ES-I3 (cell line): Measurements from ENCODE around the gene CD164L2.

ENCODE experiments used
- H3K36me3 ChIP-seq: 2 replicates; pipeline ENCODE4 v1.6.1; 2013; ENCODE audit warnings: mild to moderate bottlenecking, low read length, control low read depth, moderate library complexity; ENCODE audit not compliant: insufficient read depth
- H3K4me1 ChIP-seq: 2 replicates; pipeline ENCODE4 v1.6.1; 2013; ENCODE audit warnings: mild to moderate bottlenecking, control low read depth, low read length; ENCODE audit not compliant: insufficient read depth
- H3K9ac ChIP-seq: 2 replicates; pipeline ENCODE4 v1.6.1; 2013; ENCODE audit warnings: low read depth, mild to moderate bottlenecking, low read length, moderate library complexity
- H3K9me3 ChIP-seq: 2 replicates; pipeline ENCODE4 v1.6.1; 2013; ENCODE audit warnings: mild to moderate bottlenecking, low read length, moderate library complexity; ENCODE audit not compliant: control insufficient read depth, insufficient read depth

Gene CD164L2

DNA sequence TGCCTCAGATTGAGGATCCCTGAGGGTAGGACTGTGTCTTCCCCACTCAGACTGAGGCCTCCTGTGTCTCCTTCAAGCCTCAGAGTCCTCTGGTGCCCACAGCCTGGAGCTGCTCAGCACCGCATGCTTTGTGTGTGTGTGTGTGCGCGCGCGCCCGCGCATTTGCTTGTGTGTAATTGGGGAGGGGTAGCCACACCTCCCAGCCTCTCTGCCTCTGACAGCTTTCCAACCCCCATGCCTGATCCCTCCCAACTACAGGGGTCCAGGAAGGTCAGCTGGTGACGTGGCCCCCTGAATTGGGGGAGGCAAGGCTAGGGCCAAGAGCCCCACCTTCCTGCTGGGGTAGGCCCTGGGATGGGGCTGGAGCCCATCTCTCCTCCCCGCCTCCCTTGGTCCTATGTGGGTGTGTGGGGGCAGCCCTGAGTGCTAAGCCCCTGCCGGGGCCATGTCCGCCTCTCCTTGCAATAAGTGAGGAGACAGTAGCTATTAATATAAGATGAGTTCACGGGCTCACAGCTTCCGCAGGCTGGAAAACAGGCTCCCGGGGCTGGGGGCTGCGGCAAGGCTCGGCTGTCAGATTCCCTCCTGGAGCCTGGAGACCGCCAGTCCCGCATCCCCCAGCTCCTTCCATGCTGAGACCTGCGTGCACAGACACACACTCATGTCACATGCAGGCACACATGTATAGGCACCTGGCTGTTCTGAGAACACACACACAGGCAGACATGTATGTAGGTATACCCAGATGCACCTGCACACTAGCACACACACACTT is 16.3 kb upstream of the CD164L2 start:
- H3K9me3 ChIP-seq, result no peaks in the 10 kb centered on the region
- peaks cover 45% of the 10 kb centered on the region for H3K4me1 ChIP-seq
- H3K36me3 ChIP-seq, result no peaks in the 10 kb centered on the region
- no peak overlapping the region for H3K9ac ChIP-seq

DNA sequence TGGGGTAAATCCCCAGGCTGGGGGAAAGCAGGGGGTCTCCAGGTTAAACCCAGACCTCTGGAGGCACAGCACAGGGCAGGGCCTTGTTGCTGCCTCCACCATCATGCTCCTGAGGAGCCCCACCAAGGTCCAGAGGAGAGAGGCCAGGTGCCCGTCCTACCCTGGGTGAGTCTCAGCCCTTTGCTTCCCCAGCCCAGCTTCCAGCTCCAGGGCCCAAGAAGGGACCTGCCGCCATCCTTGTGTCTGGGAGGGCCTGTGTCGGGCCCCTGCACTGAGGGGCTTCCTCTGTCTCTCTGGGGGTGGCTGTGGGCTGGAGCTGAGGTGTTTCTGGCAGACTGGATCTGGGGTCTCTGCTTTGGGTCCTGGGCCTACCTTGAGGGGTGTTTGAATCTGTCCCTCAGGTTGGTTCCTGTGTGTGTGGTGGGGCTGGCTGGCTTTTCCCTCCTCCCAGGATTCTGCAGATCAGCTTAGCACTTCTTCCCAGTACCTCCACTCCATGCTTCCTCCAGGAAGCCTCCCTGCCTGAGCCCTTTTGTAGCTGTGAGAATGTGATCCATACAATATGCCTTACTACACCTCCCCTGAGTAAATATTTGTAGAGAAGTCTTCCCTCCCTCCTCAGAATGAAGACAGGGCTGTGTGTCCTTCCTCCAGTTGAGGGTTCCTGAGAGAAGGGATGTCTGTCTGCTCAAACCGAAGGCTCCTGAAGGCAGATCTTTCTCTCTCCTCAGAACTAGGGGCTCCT is 15.4 kb upstream of the CD164L2 start:
- no peak overlapping the region for H3K9ac ChIP-seq
- H3K9me3 ChIP-seq, result no peaks in the 10 kb centered on the region
- no peaks in the 10 kb centered on the region for H3K36me3 ChIP-seq

DNA sequence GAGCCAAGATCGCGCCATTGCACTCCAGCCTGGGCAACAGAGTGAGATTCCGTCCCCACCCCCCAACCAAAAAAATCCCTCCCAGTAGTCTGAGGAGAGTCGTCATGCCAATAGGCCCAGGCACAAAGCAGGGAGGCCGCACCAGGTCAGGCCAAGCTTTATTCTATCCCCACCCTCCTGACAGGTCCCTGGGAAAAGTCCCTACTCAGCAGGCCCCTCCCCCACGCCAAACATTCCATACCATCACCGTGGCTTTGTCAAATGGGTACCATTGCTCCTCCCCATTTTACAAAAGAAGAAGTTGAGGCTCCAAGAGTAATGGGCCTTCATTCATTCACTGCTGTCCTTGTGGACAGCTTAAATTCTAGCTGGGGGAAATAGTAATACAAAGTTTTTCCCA is 14.6 kb upstream of the CD164L2 start:
- Histone ChIP-seq H3K9me3 (no peaks in the 10 kb centered on the region), H3K4me1 (peaks cover 29% of the 10 kb centered on the region), H3K9ac (no peak overlapping the region), H3K36me3 (no peaks in the 10 kb centered on the region)

More for the DNA sequence above, 15.4 kb upstream of the CD164L2 start:
- peaks cover 36% of the 10 kb centered on the region for H3K4me1 ChIP-seq

DNA sequence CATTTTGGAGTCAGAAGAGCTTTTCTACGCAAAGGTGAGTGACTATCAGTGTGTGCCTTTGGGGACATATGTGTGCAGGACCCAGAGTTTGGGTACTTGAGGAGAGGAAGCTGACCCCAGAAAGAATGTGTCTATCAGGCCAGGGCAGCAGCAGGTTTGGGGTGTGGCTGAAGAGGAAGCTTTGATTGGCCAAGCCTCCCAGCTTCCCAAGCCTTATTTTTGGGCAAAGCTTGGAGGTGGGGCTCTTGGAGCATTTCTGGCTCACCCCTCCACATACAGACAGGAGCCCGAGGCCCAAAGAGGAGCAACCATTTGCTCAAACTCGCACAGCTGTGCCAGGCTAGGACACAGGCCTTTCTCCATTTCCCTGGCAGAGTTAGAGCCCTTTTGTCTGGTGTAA is 14.0 kb upstream of the CD164L2 start:
- Histone ChIP-seq H3K4me1 (peaks cover 25% of the 10 kb centered on the region), H3K9me3 (no peaks in the 10 kb centered on the region), H3K36me3 (no peaks in the 10 kb centered on the region), H3K9ac (no peak overlapping the region)

DNA sequence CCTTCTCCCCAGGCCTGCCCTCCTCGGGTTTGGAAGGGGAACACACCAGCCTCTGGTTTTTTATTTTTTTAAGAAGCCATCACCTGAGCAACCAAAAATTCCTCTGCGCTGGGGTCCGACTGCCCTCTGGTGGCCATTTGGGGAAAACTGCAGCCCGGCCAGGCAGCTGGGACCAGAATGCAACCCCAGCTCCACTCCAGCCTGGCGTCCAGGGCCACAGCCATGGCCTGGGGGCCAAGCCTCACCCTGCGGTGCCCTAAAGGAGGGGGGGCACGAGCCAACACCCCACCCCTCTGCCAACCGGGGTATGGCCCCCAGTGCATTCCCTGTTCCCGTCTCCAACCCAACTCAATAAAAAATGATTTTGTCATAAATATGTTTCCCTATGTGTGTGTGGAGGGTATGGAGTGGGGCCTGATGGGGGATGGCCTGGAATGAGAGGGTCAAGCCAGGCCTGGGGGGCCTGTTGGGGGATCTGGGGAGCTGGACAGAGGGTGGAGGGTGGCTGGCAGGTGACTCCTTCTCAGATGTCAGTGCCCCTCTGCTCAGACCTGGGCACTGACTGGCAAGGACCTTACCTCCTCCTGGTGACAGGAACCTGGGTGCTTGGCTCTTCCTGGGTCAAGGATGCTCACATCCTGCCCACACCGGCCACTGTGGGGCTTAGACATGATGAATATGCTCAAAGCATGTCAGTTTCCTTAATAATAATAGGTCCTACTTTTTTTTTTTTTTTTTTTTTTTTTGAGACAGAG is 12.5 kb upstream of the CD164L2 start:
- H3K9ac ChIP-seq, result no peak overlapping the region
- no peaks in the 10 kb centered on the region for H3K9me3 ChIP-seq
- no peaks in the 10 kb centered on the region for H3K36me3 ChIP-seq
- peaks cover 30% of the 10 kb centered on the region for H3K4me1 ChIP-seq

- no peaks in the 10 kb centered on the region for H3K36me3 ChIP-seq
- H3K4me1 ChIP-seq, result peaks cover 28% of the 10 kb centered on the region
- H3K9me3 ChIP-seq, result no peaks in the 10 kb centered on the region
- no peak overlapping the region for H3K9ac ChIP-seq
Observed at GRCh38 chr1:27394925-27395324, 11.8 kb upstream of the CD164L2 start.

- no peaks in the 10 kb centered on the region for H3K36me3 ChIP-seq
- H3K9ac ChIP-seq, result no peak overlapping the region
- no peaks in the 10 kb centered on the region for H3K9me3 ChIP-seq
- peaks cover 23% of the 10 kb centered on the region for H3K4me1 ChIP-seq
Observed at GRCh38 chr1:27394282-27394658, 11.1 kb upstream of the CD164L2 start.

GRCh38 chr1:27393641-27394281 is 10.6 kb upstream of the CD164L2 start:
- no peaks in the 10 kb centered on the region for H3K36me3 ChIP-seq
- peaks cover 19% of the 10 kb centered on the region for H3K4me1 ChIP-seq
- peak overlapping the region; percentile 96; the same call in 1 of the 2 replicates for H3K9ac ChIP-seq
- H3K9me3 ChIP-seq, result no peaks in the 10 kb centered on the region

DNA sequence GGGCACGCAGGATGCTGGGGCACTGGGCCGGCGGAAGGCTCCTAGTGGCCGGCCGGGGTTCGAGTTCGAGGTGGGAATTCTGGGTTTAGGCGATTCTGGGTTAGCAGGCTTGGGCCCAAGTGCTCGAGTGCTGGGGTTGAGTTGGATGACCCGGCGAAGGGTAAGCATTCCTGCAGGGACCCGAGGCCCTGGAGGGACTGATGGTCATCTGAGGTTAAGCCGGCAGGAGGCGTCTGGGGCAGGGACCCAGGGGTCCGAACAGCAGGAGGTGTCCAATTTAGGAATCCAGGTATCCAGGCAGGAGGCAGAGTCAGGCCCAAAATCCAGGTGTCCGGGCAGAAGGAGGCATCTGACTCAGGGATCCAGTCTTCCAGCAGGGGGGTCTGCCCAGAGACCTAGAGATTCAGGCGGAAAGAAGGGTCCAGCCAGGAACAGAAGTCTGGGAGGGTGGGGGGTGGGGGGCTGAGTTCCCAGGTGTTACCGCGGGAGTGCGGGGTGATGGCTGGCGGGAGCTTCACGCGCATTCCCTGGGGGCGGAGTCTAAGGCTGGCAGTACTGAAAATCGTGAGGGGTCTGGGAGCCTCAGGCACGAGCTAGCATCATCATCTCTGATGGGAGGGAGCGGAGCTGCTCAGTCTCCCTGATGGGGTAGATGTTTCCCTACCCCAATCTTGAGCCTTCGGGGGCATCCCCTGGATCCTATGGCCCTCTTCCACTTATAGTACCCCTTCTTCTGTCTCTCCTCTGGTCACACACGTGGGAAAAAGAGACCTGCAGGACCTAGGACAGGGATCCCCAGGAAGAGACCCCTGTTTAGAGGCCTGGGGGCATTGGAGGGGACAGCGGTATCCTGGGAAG is 9.9 kb upstream of the CD164L2 start:
- Histone ChIP-seq H3K4me1 (peaks cover 12% of the 10 kb centered on the region), H3K36me3 (no peaks in the 10 kb centered on the region), H3K9me3 (no peaks in the 10 kb centered on the region), H3K9ac (peak overlapping the region; percentile 96)

DNA sequence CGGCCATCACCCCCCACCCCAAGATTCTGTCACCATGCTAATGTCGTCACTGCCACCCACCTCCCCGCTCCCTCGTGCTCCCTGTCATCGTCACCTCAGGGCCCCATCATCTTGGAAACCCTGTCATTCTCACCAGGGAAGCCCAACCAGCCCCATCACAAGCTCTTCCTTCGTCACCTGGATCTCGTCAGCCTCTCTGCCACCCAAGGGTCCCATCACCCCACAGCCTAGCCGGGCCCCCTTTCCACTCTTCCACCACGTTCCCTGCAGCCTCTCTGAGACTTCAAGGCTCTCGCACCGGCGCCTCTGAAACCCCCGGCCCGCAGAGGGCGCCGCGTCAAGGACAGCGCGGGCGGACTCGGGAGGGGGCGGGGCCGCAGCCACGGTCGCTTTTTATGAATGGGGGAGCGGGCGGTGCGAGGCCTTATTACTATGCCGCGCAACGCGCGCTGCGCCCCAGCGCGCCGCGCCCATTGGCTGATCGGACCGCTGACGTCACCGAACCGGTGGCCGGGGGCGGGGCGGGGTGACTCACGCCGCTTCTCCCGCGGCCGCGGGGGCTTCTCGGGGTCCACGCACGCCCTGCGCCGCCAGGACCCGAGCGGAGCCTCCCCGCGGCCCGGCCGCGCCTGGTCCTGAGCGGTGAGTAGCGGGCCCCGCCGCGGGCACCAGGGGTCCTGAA is 9.1 kb upstream of the CD164L2 start, which contains the start of gene GPR3:
Gene GPR3, plus strand, starts transcription at position 527 of the 682 bp plus-strand sequence. CDS start 1,177 bp downstream, outside the sequence.
- H3K36me3 ChIP-seq, result no peaks in the 10 kb centered on the region
- peaks cover 9% of the 10 kb centered on the region; the same call in 1 of the 2 replicates for H3K4me1 ChIP-seq
- no peaks in the 10 kb centered on the region for H3K9me3 ChIP-seq
- H3K9ac ChIP-seq, result peak within 1 kb of the TSS; percentile 96

- Histone ChIP-seq H3K9me3 (no peaks in the 10 kb centered on the region), H3K4me1 (peaks cover 6% of the 10 kb centered on the region; the same call in 1 of the 2 replicates), H3K36me3 (no peaks in the 10 kb centered on the region), H3K9ac (peak overlapping the region; percentile 35)
Observed at GRCh38 chr1:27391511-27392095, 8.5 kb upstream of the CD164L2 start.

DNA sequence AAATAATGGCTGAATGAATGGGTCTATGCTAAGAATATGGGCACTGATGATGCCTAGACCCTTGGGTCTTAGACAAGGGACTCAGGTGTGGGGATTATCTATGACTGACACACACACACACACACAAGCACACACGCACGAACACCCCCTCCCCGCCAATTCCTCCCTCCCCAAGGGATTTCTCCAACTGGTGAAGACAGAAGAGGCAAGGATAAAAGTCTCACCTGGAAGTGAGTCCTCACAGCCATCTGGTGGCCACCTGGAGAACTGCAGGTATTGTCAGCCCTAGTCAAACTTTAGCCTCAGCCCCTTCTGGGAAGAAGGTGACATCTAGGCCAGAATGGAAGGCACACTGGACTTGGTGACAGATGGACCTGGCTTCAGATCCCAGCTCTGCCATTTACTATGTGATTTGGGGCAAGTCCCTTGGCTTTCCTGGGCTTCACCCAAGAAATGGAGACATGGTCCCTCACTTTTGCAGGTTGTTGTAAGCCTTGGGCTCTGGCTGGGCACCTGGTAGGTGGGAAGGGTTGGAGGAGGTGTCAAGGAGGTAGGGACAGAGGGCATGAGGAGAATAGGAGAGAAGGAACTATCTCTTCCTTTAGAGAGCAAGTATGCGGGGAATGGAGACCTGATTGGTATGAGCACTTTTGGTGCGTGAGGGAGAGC is 5.3 kb upstream of the CD164L2 start:
- Histone ChIP-seq H3K9me3 (no peaks in the 10 kb centered on the region), H3K4me1 (peaks cover 6% of the 10 kb centered on the region; the same call in 1 of the 2 replicates), H3K9ac (no peak overlapping the region), H3K36me3 (no peaks in the 10 kb centered on the region)
